Measurements from ENCODE around the gene ADGRD1.

DNA sequence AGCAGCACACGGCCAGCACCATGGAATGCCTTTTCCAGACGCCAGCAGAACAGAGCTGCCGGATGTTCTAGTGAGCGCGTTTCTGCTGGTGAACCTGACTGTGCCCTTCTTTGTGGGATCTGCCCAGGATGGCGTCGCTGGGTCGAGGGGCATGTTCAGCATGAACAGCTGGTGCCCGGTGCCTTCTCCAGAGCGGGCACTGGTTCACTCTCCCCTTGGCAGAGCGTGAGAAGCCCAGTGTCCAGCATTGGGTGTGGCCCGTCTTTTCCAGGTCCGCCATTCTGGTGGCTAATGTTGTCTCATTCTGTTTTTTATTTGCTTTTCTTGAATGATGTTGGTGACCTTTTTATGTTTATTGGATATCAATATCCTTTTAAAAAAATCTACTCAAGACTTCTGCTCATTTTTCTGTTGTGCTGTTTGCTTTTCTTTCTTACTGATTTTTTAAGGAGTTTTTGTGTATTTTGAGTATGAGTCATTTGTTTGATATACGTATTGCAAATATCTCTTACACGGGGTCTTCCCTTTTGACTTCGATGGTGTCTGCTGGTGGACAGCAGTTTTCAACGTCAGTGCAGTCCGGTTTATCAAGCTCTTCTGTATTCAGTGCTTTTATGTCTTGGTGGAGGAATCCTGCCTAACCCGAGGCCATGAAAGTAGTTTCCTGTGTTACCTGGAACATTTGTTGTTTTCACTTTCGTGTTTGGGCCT, 74.3 kb downstream of the ADGRD1 start:
- TF ChIP-seq GATA2 (IDR thresholded peaks at IDR 0.05; ENCODE audit: low read depth, low read length) (no peak), GATA3 (IDR thresholded peaks at IDR 0.05; ENCODE audit: low read depth, low read length) (no peak)

Measured in SH-SY5Y (cell line).